K562 (cell line): ENCODE data around the gene ACVR1C. TPM values are rescaled to one million over a fixed set of nuclear protein-coding genes. Genes with fewer than 3 reads are reported as not detected.

Source experiments
- ATAC-seq: fragments of 200-7000 bp; cut with Tn5 transposase; 3 replicates; pipeline ENCODE4 v1.9.1; 2020; ENCODE audit warnings: moderate library complexity
- BruUV-seq: library from RNA; stranded (reverse); fragments of 400-500 nt; replicated peaks from 2 replicates; lab custom pipeline; 2021; lab: Mats Ljungman, UMichigan
- CTCF ChIA-PET: fragments of 300-600 bp; formaldehyde crosslinking; extraction: SDS; loops from one replicate; lab custom pipeline; 2021; ENCODE audit warnings: low intra/inter-chr PET ratio; lab: Yijun Ruan, JAX
- POLR2A ChIA-PET: fragments of 300-600, 350-650 bp; sonication (Branson Sonifier 250); formaldehyde crosslinking; extraction: SDS; loops from one replicate; lab custom pipeline; 2021; ENCODE audit warnings: antibody characterized with exemption, inconsistent platforms; lab: Yijun Ruan, JAX
- DNase-seq, 4 experiments: peaks; one replicate each; pipeline versions ENCODE4 v3.0.0 to v3.0.0-alpha.2; 2011 to 2018; ENCODE audit warnings: low spot score in 3 of 4, mixed read lengths in 3 of 4; ENCODE audit errors: extremely low read depth in 1 of 4
- FAIRE-seq: peaks from 2 replicates; lab custom pipeline; 2011; peaks lifted over from hg19 to GRCh38; lab: Jason Lieb, UNC
- H2AFZ ChIP-seq: 2 replicates; pipeline ENCODE4 v1.6.0; 2011; ENCODE audit warnings: low read depth, low read length, control low read depth, inconsistent platforms
- H3K27ac ChIP-seq: fragments of 200-600 bp; 3 replicates; pipeline ENCODE4 v1.8.0; 2011; ENCODE audit warnings: low read depth, mild to moderate bottlenecking, control low read depth, inconsistent platforms, low read length, moderate library complexity, mixed read lengths; ENCODE audit errors: extremely low read depth
- H3K27me3 ChIP-seq, 2 experiments: fragments of 300-600 bp in 1 of 2; 2 replicates in 1 of 2; 3 replicates in 1 of 2; pipeline versions ENCODE4 v1.6.0 to v1.8.0; 2011; ENCODE audit warnings: inconsistent platforms in 2 of 2, low read length in 2 of 2, mild to moderate bottlenecking in 1 of 2, mixed read lengths in 1 of 2, moderate library complexity in 1 of 2; ENCODE audit not compliant: control insufficient read depth in 2 of 2, insufficient read depth in 2 of 2
- H3K36me3 ChIP-seq: fragments of 300-600 bp; 3 replicates; pipeline ENCODE4 v1.8.0; 2011; ENCODE audit warnings: mild to moderate bottlenecking, low read length, inconsistent platforms; ENCODE audit not compliant: control insufficient read depth, insufficient read depth
- H3K4me1 ChIP-seq, 2 experiments: fragments of 200-600 bp in 1 of 2; replicated peaks in 1 of 2; 2 replicates in 1 of 2; 3 replicates in 1 of 2; pipeline versions ENCODE4 v1.5.1 to v1.8.0; 2011; ENCODE audit warnings: inconsistent platforms in 2 of 2, low read length in 2 of 2, mild to moderate bottlenecking in 1 of 2, mixed read lengths in 1 of 2, moderate library complexity in 1 of 2; ENCODE audit not compliant: control insufficient read depth in 2 of 2, insufficient read depth in 2 of 2
- H3K4me2 ChIP-seq: 2 replicates; pipeline ENCODE4 v1.6.1; 2011; ENCODE audit warnings: low read length, control low read depth, inconsistent platforms, mixed read lengths; ENCODE audit not compliant: insufficient read depth
- H3K4me3 ChIP-seq: fragments of 200-600 bp; sonication (generic), shearing (Covaris generic); 2 replicates; pipeline ENCODE4 v1.5.1; 2016; ENCODE audit warnings: control low read depth, inconsistent platforms
- H3K79me2 ChIP-seq: fragments of 200-600 bp; 3 replicates; pipeline ENCODE4 v1.8.0; 2011; ENCODE audit warnings: low read length, inconsistent platforms; ENCODE audit not compliant: control insufficient read depth, insufficient read depth
- H3K9ac ChIP-seq, 2 experiments: 2 replicates each; pipeline versions ENCODE4 v1.6.0 to v1.6.1; 2011; ENCODE audit warnings: low read depth in 2 of 2, low read length in 2 of 2, control low read depth in 1 of 2, inconsistent platforms in 1 of 2, mild to moderate bottlenecking in 1 of 2, mixed read lengths in 1 of 2; ENCODE audit not compliant: insufficient read depth in 1 of 2
- H3K9me1 ChIP-seq: one replicate; pipeline ENCODE4 v1.6.0; 2011; ENCODE audit warnings: inconsistent platforms, mild to moderate bottlenecking, low read length, moderate library complexity; ENCODE audit not compliant: control insufficient read depth, insufficient read depth
- H3K9me3 ChIP-seq: replicated peaks from 2 replicates; pipeline ENCODE4 v1.5.1; 2011; ENCODE audit warnings: low read depth, low read length, inconsistent platforms; ENCODE audit not compliant: control insufficient read depth, insufficient read depth
- H4K20me1 ChIP-seq: replicated peaks from 2 replicates; pipeline ENCODE4 v1.6.1; 2011; ENCODE audit warnings: low read length, inconsistent platforms, mixed read lengths; ENCODE audit not compliant: control insufficient read depth, insufficient read depth
- DIDO1 ChIP-seq: fragments of 450-650 bp; IDR thresholded peaks from 2 replicates; pipeline ENCODE4 v1.6.1; 2016; ENCODE audit warnings: low read depth, missing biosample characterization, missing genetic modification characterization
- GTF2A2 ChIP-seq: IDR thresholded peaks from 2 replicates; pipeline ENCODE4 v1.6.1; 2016; ENCODE audit warnings: mild to moderate bottlenecking, missing genetic modification characterization, missing compliant biosample characterization
- MIER1 ChIP-seq: fragments of 450-650 bp; IDR thresholded peaks from 2 replicates; pipeline ENCODE4 v1.6.1; 2016; ENCODE audit warnings: antibody characterized with exemption, mild to moderate bottlenecking, low read depth
- PATZ1 ChIP-seq: fragments of 250-450 bp; sonication (Bioruptor Pico); IDR thresholded peaks from 2 replicates; pipeline ENCODE4 v1.5.0; 2020; ENCODE audit warnings: mild to moderate bottlenecking, borderline replicate concordance
- ZBTB12 ChIP-seq: fragments of 250-450 bp; sonication (Bioruptor Pico); IDR thresholded peaks from 2 replicates; pipeline ENCODE4 v1.4.0; 2020
- ZNF146 ChIP-seq: IDR thresholded peaks from one replicate; pipeline ENCODE4 v1.6.1; 2018; ENCODE audit warnings: missing compliant biosample characterization; ENCODE audit not compliant: unreplicated experiment
- ZNF79 ChIP-seq: fragments of 250-450 bp; sonication (Bioruptor Pico); IDR thresholded peaks from 2 replicates; pipeline ENCODE4 v1.4.0; 2020; ENCODE audit warnings: low read depth, mild to moderate bottlenecking, moderate library complexity
- in situ Hi-C: fragments of 300-500 bp; cut with MboI; formaldehyde crosslinking; loops from 4 replicates; pipeline ENCODE4 v1.15.0; 2018; ENCODE audit warnings: inconsistent platforms, mixed read lengths
- intact Hi-C: fragments of 100-400 bp; cut with micrococcal nuclease; formaldehyde crosslinking; loops from 2 replicates; pipeline ENCODE4 v1.14.2; 2022
- polyA plus RNA-seq, 8 experiments: library from polyadenylated mRNA; depleted of rRNA in 4 of 8; stranded (reverse) in 5 of 8; unstranded in 3 of 8; fragments of >200 nt; fragmentation: Nextera tagmentation in 2 of 8; fragmentation: Illumina TruSeq in 1 of 8; extraction: Ambion mirVana in 2 of 8; extraction: Trizol in 1 of 8; gene quantifications; 2 replicates each; pipeline versions ENCODE4 v1.2.1 to v1.2.3, GENCODE V29; 2011 to 2014; ENCODE audit warnings: inconsistent platforms in 1 of 8, missing spikeins in 1 of 8
- total RNA-seq, 7 experiments: library from RNA; depleted of rRNA in 6 of 7; stranded (reverse); fragments of >200 nt in 6 of 7; fragmentation: Illumina TruSeq in 2 of 7; extraction: Trizol in 2 of 7; gene quantifications; 2 replicates each; pipeline versions ENCODE4 v1.2.1 to v1.2.3, GENCODE V29; 2011 to 2021; ENCODE audit warnings: low replicate concordance in 1 of 7

Gene ACVR1C
- total and polyA plus RNA-seq, 9 of the 15 experiments (the other 6 are each of a cell fraction or from before 2014, with no cell fraction given): 0.05 to 0.58 (median 0.28) TPM

GRCh38 chr2:157657101-157657500 is 28.4 kb upstream of the ACVR1C start (continued):
- no peak for TF ChIP-seq MIER1
- TF ChIP-seq ZNF79 (CRISPR knock-in tag): no peak
- no peak for TF ChIP-seq ZNF146 (CRISPR knock-in tag)
- no peak for TF ChIP-seq DIDO1 (tag)

GRCh38 chr2:157644776-157645175 is 16.1 kb upstream of the ACVR1C start:
- ATAC-seq: no peak
- Histone ChIP-seq H3K36me3 (no peaks in the 10 kb centered on the region), H3K9ac (no peak overlapping the region), H3K79me2 (no peaks in the 10 kb centered on the region), H2AFZ (no peak overlapping the region), H4K20me1 (no peaks in the 10 kb centered on the region), H3K27me3 (no peaks in the 10 kb centered on the region; a peak in 1 of 5 replicates)
- in situ Hi-C loops: no loop called here
- intact Hi-C loops: no loop called here
- CTCF ChIA-PET: no interaction called here
- TF ChIP-seq GTF2A2 (tag): no peak
- no peak for TF ChIP-seq ZBTB12 (CRISPR knock-in tag)
- TF ChIP-seq PATZ1 (CRISPR knock-in tag): no peak
- TF ChIP-seq, all 486 proteins: peak for 0
- Histone ChIP-seq H3K9me1 (no peaks in the 10 kb centered on the region), H3K9me3 (no peaks in the 10 kb centered on the region), H3K4me2 (no peak overlapping the region), H3K27ac (no peak overlapping the region), H3K4me3 (no peak overlapping the region), H3K4me1 (no peaks in the 10 kb centered on the region)
- POLR2A ChIA-PET: no interaction called here
- BruUV-seq: no TSS peak
- FAIRE-seq: no peak
- DNase-seq: no peak
